Body of pancreas (tissue), 4 donors: ENCODE results near the gene FXR1. TPM values are rescaled to one million over a fixed set of nuclear protein-coding genes. Genes with fewer than 3 reads are reported as not detected.

Experiments
- ATAC-seq: fragments of 150-250 bp; one replicate; pipeline ENCODE4 v1.9.1; 2016
- DNase-seq, 4 donors: peaks; one replicate each; pipeline ENCODE4 v3.0.0-alpha.2; 2019
- H3K27ac ChIP-seq, 4 donors: fragments of 200-600 bp; sonication (generic); 1 replicate in 3 of 4; 2 replicates in 1 of 4; pipeline versions ENCODE4 v1.5.1 to v1.6.1; 2016 to 2019; ENCODE audit warnings: mild to moderate bottlenecking in 1 of 4, mixed read lengths in 1 of 4, moderate library complexity in 1 of 4
- H3K27me3 ChIP-seq, 2 donors: fragments of 200-600 bp; sonication (generic); one replicate each; pipeline ENCODE4 v1.6.0; 2016; ENCODE audit warnings: mild to moderate bottlenecking in 1 of 2
- H3K36me3 ChIP-seq, 2 donors: fragments of 200-600 bp; sonication (generic); replicated peaks in 1 of 2; 2 replicates each; pipeline ENCODE4 v1.5.1; 2016; ENCODE audit warnings: low read depth in 2 of 2; ENCODE audit not compliant: insufficient read depth in 1 of 2
- H3K4me1 ChIP-seq: fragments of 200-600 bp; sonication (generic); one replicate; pipeline ENCODE4 v1.6.0; 2016
- H3K4me3 ChIP-seq, 2 donors: fragments of 200-600 bp; sonication (generic); 1 replicate in 1 of 2; 2 replicates in 1 of 2; pipeline ENCODE4 v1.5.1; 2016 to 2019
- H3K9me3 ChIP-seq, 3 donors: fragments of 200-600 bp; sonication (generic); 1 replicate in 2 of 3; 2 replicates in 1 of 3; pipeline ENCODE4 v1.5.1; 2016
- CTCF ChIP-seq, 7 experiments: fragments of 450-650 bp in 4 of 7; fragments of 200-600 bp in 3 of 7; sonication (generic) in 3 of 7; IDR thresholded peaks; one replicate each; pipeline ENCODE4 v1.5.1; 2016 to 2019; ENCODE audit warnings: antibody characterized with exemption in 7 of 7
- POLR2A ChIP-seq, 3 donors: fragments of 450-650 bp; IDR thresholded peaks; one replicate each; pipeline ENCODE4 v1.6.1; 2016; ENCODE audit warnings: antibody characterized with exemption in 3 of 3, mild to moderate bottlenecking in 2 of 3
- WGBS, 2 donors: methylation state at CpG; one replicate each; pipeline ENCODE4 v1.1.5; 2017; 5-methylcytosine and 5-hydroxymethylcytosine counted together
- intact Hi-C: fragments of 100-400 bp; cut with DNase I; formaldehyde crosslinking; loops from one replicate; pipeline ENCODE4 v1.15.1; 2023
- total RNA-seq, 2 donors: library from RNA; depleted of rRNA; stranded (reverse); fragments of >200 nt; gene quantifications; one replicate each; pipeline ENCODE4 v1.1.0, GENCODE V29; 2016

The FXR1 gene
- total RNA-seq, 2 donors from 2014 or later: 55.0 to 89.5 TPM

- Histone ChIP-seq H3K27me3 (no peaks in the 10 kb centered on the region), H3K27ac (no peak overlapping the region), H3K36me3 (no peaks in the 10 kb centered on the region), H3K4me3 (no peak overlapping the region), H3K9me3 (no peaks in the 10 kb centered on the region), H3K4me1 (no peaks in the 10 kb centered on the region)
- ATAC-seq (no peak), DNase-seq (no peak)
- intact Hi-C loops: no loop called here
- 51 to 58% methylated on average over 5 of the region's 5 CpGs for WGBS, 2 donors
- no peak for TF ChIP-seq POLR2A (IDR thresholded peaks at IDR 0.05)
- no peak for TF ChIP-seq CTCF (IDR thresholded peaks at IDR 0.05)
Measured at GRCh38 chr3:181009225-181009624, 96.8 kb downstream of the FXR1 start.

- peaks cover 0 to 2% (median 0%) of the 10 kb centered on the region in 3 donors for H3K9me3 ChIP-seq
- H3K4me3 ChIP-seq: no peak overlapping the region
- WGBS, 2 donors: 52 to 61% methylated on average over 2 of the region's 2 CpGs
- no peak for TF ChIP-seq POLR2A (IDR thresholded peaks at IDR 0.05)
- no peak for TF ChIP-seq CTCF (IDR thresholded peaks at IDR 0.05)
- H3K4me1 ChIP-seq: no peaks in the 10 kb centered on the region
- no peak for DNase-seq
- H3K27ac ChIP-seq: no peak overlapping the region
- no peaks in the 10 kb centered on the region for H3K27me3 ChIP-seq
- H3K36me3 ChIP-seq: no peaks in the 10 kb centered on the region
- intact Hi-C loops: no loop called here
- ATAC-seq: no peak
Measured at GRCh38 chr3:181017690-181018089, 105.2 kb downstream of the FXR1 start.

GRCh38 chr3:181025204-181025603 is 112.7 kb downstream of the FXR1 start:
- ATAC-seq (no peak), DNase-seq (no peak)
- Histone ChIP-seq H3K4me1 (no peaks in the 10 kb centered on the region), H3K36me3 (no peaks in the 10 kb centered on the region), H3K9me3 (peaks cover 0 to 5% (median 0%) of the 10 kb centered on the region in 3 donors), H3K4me3 (no peak overlapping the region), H3K27me3 (no peaks in the 10 kb centered on the region), H3K27ac (no peak overlapping the region)
- intact Hi-C loops: no loop called here
- TF ChIP-seq CTCF (IDR thresholded peaks at IDR 0.05) (no peak), POLR2A (IDR thresholded peaks at IDR 0.05) (no peak)

- no peak for DNase-seq
- H3K27me3 ChIP-seq: no peaks in the 10 kb centered on the region
- H3K9me3 ChIP-seq: no peaks in the 10 kb centered on the region
- ATAC-seq: no peak
- H3K36me3 ChIP-seq: no peaks in the 10 kb centered on the region
- no peaks in the 10 kb centered on the region for H3K4me1 ChIP-seq
- intact Hi-C loops: no loop called here
- H3K27ac ChIP-seq: no peak overlapping the region
- H3K4me3 ChIP-seq: no peak overlapping the region
- TF ChIP-seq POLR2A (IDR thresholded peaks at IDR 0.05) (no peak), CTCF (IDR thresholded peaks at IDR 0.05) (no peak)
Measured at GRCh38 chr3:181030948-181031347, 118.5 kb downstream of the FXR1 start.

Other genes with a start within 250 kb of the FXR1 start
- gene CCDC39, start 233.2 kb upstream of the FXR1 start, total RNA-seq: under 1 TPM; 0.26 to 0.66 TPM
- gene DNAJC19, start 77.1 kb downstream of the FXR1 start, total RNA-seq: 10 to 100 TPM; 21.8 to 42.5 TPM